OCI-LY1 (cell line): Measurements from ENCODE around the gene ACACA.

Source experiments
- H2AFZ ChIP-seq: fragments of 200-600 bp; sonication (generic), shearing (Covaris generic); 2 replicates; pipeline ENCODE4 v1.6.0; 2014; ENCODE audit warnings: antibody characterized with exemption, mild to moderate bottlenecking, low read length
- H3F3A ChIP-seq: fragments of 200-600 bp; sonication (generic), shearing (Covaris generic); 2 replicates; pipeline ENCODE4 v1.6.0; 2014; ENCODE audit warnings: mild to moderate bottlenecking, antibody characterized with exemption, low read length, moderate library complexity; ENCODE audit not compliant: insufficient read depth
- H3K27ac ChIP-seq: fragments of 200-600 bp; sonication (generic); 2 replicates; pipeline ENCODE4 v1.5.1; 2014; ENCODE audit warnings: low read length, mixed run types, mild to moderate bottlenecking, low read depth; ENCODE audit not compliant: poor library complexity, severe bottlenecking
- H3K27me3 ChIP-seq: fragments of 200-600 bp; sonication (generic); 2 replicates; pipeline ENCODE4 v1.6.0; 2014; ENCODE audit warnings: antibody characterized with exemption, mild to moderate bottlenecking, low read length, moderate library complexity; ENCODE audit not compliant: insufficient read depth
- H3K36me3 ChIP-seq: fragments of 200-600 bp; sonication (generic); 2 replicates; pipeline ENCODE4 v1.6.1; 2014; ENCODE audit warnings: mild to moderate bottlenecking, antibody characterized with exemption, low read length, moderate library complexity, mixed read lengths; ENCODE audit not compliant: insufficient read depth
- H3K4me1 ChIP-seq: fragments of 200-600 bp; sonication (generic); 2 replicates; pipeline ENCODE4 v1.5.1; 2014; ENCODE audit warnings: mild to moderate bottlenecking, low read length, moderate library complexity; ENCODE audit not compliant: insufficient read depth, severe bottlenecking
- H3K4me2 ChIP-seq: fragments of 200-600 bp; sonication (generic), shearing (Covaris generic); 2 replicates; pipeline ENCODE4 v1.6.1; 2014; ENCODE audit warnings: low read length
- H3K4me3 ChIP-seq: fragments of 200-600 bp; sonication (generic); 2 replicates; pipeline ENCODE4 v1.5.1; 2014; ENCODE audit warnings: low read length, low read depth, mild to moderate bottlenecking, mixed read lengths; ENCODE audit not compliant: poor library complexity, severe bottlenecking
- H3K79me2 ChIP-seq: fragments of 200-600 bp; shearing (Covaris generic); 2 replicates; pipeline ENCODE4 v1.6.1; 2016; ENCODE audit warnings: mixed run types, low read length, mixed read lengths; ENCODE audit not compliant: insufficient read depth
- H3K9ac ChIP-seq: fragments of 200-600 bp; sonication (generic), shearing (Covaris generic); 2 replicates; pipeline ENCODE4 v1.6.1; 2014; ENCODE audit warnings: mild to moderate bottlenecking, low read length, mixed read lengths
- H3K9me2 ChIP-seq: fragments of 200-600 bp; sonication (generic), shearing (Covaris generic); 2 replicates; pipeline ENCODE4 v1.6.1; 2014; ENCODE audit warnings: low read depth, mild to moderate bottlenecking, low read length, mixed read lengths
- H3K9me3 ChIP-seq: fragments of 200-600 bp; shearing (Covaris generic); 2 replicates; pipeline ENCODE4 v1.6.1; 2014; ENCODE audit warnings: low read length, mixed read lengths
- H4K20me1 ChIP-seq: fragments of 200-600 bp; sonication (generic), shearing (Covaris generic); 2 replicates; pipeline ENCODE4 v1.6.0; 2016; ENCODE audit warnings: mild to moderate bottlenecking, low read length; ENCODE audit not compliant: insufficient read depth
- CTCF ChIP-seq: fragments of 200-600 bp; sonication (generic), shearing (Covaris generic); IDR thresholded peaks from 2 replicates; pipeline ENCODE4 v1.5.1; 2017; ENCODE audit warnings: mild to moderate bottlenecking, antibody characterized with exemption, low read length, moderate library complexity, mixed read lengths
- EZH2 ChIP-seq: fragments of 200-600 bp; sonication (generic), shearing (Covaris generic); IDR thresholded peaks from 2 replicates; pipeline ENCODE4 v1.8.0; 2017; ENCODE audit warnings: borderline replicate concordance, mixed run types, mild to moderate bottlenecking, antibody characterized with exemption, low read length, moderate library complexity, mixed read lengths

ACACA gene

DNA sequence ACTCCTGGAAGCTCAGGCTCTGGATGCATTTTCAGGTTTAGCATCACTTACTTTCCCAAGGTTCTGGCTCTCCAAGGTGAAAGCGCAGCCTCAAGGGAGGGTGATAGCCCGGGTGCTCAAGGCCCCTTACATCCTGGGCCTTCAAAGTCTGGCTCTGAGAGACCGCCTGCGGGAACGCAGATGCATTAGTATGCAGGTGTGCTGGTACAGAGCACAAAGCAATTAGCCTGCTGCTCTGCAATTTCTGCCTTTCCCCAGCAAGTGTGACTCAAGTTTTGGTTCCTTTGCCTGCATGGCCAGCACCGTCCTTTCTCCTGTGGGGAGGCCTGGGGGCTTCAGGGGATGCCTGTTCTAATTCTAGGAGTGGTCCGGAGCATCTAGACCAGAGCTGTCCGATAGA is 341.7 kb downstream of the ACACA start:
- no peak overlapping the region for H2AFZ ChIP-seq
- no peak overlapping the region for H3K4me2 ChIP-seq
- H3K27ac ChIP-seq = no peak overlapping the region

GRCh38 chr17:37064206-37064605 is 342.4 kb downstream of the ACACA start:
- TF ChIP-seq EZH2 (no peak), CTCF (no peak)
- no peaks in the 10 kb centered on the region for H3K36me3 ChIP-seq
- H3K9me2 ChIP-seq = no peaks in the 10 kb centered on the region
- no peak overlapping the region for H3K4me3 ChIP-seq
- peaks cover 6% of the 10 kb centered on the region; the same call in 1 of the 2 replicates for H3K27me3 ChIP-seq
- no peaks in the 10 kb centered on the region for H3K9me3 ChIP-seq
- no peak overlapping the region for H2AFZ ChIP-seq
- no peak overlapping the region for H3K9ac ChIP-seq
- no peaks in the 10 kb centered on the region for H3K4me1 ChIP-seq
- no peaks in the 10 kb centered on the region for H3K79me2 ChIP-seq
- no peaks in the 10 kb centered on the region for H4K20me1 ChIP-seq
- H3K27ac ChIP-seq = no peak overlapping the region
- no peaks in the 10 kb centered on the region for H3F3A ChIP-seq
- no peak overlapping the region for H3K4me2 ChIP-seq

More for the DNA sequence above, 341.7 kb downstream of the ACACA start:
- Histone ChIP-seq H3K36me3 (no peaks in the 10 kb centered on the region), H3K27me3 (peaks cover 8% of the 10 kb centered on the region; the same call in 1 of the 2 replicates), H3K9ac (no peak overlapping the region), H3K4me1 (no peaks in the 10 kb centered on the region), H3K79me2 (no peaks in the 10 kb centered on the region), H3F3A (no peaks in the 10 kb centered on the region), H3K9me3 (no peaks in the 10 kb centered on the region), H3K9me2 (no peaks in the 10 kb centered on the region), H3K4me3 (no peak overlapping the region), H4K20me1 (no peaks in the 10 kb centered on the region)
- TF ChIP-seq EZH2 (no peak), CTCF (no peak)

DNA sequence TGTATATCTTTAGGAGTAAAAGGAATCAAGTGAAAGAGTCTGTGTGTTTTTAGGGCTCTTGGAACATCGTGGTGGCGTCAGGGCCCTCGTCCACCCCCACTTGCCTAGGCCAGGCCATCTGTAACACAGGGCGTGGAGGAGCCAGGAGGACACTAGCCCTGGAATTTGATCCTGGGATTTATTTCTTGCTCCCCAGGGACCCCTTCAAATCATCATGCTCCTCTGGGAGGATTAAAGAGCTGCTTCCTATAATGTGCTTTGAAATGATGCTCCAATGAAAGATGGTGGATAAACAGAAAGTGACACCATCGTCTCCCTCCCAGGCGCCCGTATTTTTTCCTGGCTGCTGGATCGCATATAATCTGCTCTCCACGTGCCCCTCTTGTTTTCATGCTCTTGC is 344.6 kb downstream of the ACACA start:
- no peak overlapping the region for H3K9ac ChIP-seq
- no peaks in the 10 kb centered on the region for H3K9me2 ChIP-seq
- H3K4me2 ChIP-seq = no peak overlapping the region
- H3K4me1 ChIP-seq = no peaks in the 10 kb centered on the region
- TF ChIP-seq EZH2 (no peak), CTCF (no peak)
- H3K36me3 ChIP-seq = peaks cover 8% of the 10 kb centered on the region; the same call in 1 of the 2 replicates
- H3K27ac ChIP-seq = no peak overlapping the region
- no peaks in the 10 kb centered on the region for H3K27me3 ChIP-seq
- no peaks in the 10 kb centered on the region for H3F3A ChIP-seq
- no peak overlapping the region for H2AFZ ChIP-seq
- H4K20me1 ChIP-seq = no peaks in the 10 kb centered on the region
- H3K79me2 ChIP-seq = no peaks in the 10 kb centered on the region
- no peak overlapping the region for H3K4me3 ChIP-seq
- H3K9me3 ChIP-seq = no peaks in the 10 kb centered on the region
